ENCODE results near the gene RAB31.

Gene RAB31

GRCh38 chr18:9829397-9829712, 121.3 kb downstream of the RAB31 start:
- H3K4me3 ChIP-seq (ENCODE audit: low read depth, low read length), result no peak overlapping the region
- no peak for DNase-seq
- H3K36me3 ChIP-seq (replicated peaks), result peaks cover 10% of the 10 kb centered on the region
- in situ Hi-C loops (cut with HindIII; ENCODE audit: low pct_ligation_motif_present, low sequenced_read_pairs), result no loop called here
- no peak for TF ChIP-seq CTCF (IDR thresholded peaks at IDR 0.05; ENCODE audit: low read depth, low read length, missing control alignments)
- no peak overlapping the region for H3K27ac ChIP-seq
- no peaks in the 10 kb centered on the region for H3K27me3 ChIP-seq (replicated peaks)

DNA sequence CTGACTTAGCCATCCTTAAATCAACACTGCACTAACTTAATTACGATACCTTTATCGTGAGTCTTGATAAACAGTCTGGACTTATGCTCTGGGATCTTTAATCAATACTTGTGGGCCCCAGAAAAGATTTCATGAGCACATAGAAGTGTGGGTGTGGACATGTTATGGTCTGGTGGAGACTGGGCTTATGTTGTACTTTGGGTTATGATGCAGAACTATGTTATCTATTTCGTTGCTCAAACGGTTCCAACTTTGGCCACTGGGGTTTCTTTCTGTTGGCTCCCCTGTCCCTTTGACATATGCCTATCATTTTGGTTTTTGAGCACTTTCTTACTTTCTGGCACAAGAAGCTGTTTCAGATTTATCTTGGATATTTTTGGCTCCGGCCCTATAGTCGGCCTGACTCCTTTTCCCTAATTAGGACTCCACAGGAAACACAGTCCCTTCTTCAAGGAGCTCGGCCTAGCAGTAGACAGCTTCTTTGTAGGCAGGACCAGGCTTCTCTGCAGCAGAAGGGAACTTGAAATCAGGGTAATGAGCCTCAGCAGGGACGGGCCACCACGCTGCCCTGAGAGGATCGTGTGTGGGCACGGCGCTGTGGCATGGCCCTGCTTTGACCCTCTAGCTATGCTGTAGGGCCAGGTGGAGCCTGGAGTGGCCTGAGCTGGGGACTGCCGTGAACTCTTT, 123.1 kb downstream of the RAB31 start:
- peaks cover 10% of the 10 kb centered on the region for H3K36me3 ChIP-seq (replicated peaks)
- H3K27ac ChIP-seq, result no peak overlapping the region
- no peak overlapping the region for H3K4me3 ChIP-seq (ENCODE audit: low read depth, low read length)
- TF ChIP-seq CTCF (IDR thresholded peaks at IDR 0.05; ENCODE audit: low read depth, low read length, missing control alignments), result peak; percentile 38
- in situ Hi-C loops (cut with HindIII; ENCODE audit: low pct_ligation_motif_present, low sequenced_read_pairs), result no loop called here
- no peaks in the 10 kb centered on the region for H3K27me3 ChIP-seq (replicated peaks)
- no peak for DNase-seq

DNA sequence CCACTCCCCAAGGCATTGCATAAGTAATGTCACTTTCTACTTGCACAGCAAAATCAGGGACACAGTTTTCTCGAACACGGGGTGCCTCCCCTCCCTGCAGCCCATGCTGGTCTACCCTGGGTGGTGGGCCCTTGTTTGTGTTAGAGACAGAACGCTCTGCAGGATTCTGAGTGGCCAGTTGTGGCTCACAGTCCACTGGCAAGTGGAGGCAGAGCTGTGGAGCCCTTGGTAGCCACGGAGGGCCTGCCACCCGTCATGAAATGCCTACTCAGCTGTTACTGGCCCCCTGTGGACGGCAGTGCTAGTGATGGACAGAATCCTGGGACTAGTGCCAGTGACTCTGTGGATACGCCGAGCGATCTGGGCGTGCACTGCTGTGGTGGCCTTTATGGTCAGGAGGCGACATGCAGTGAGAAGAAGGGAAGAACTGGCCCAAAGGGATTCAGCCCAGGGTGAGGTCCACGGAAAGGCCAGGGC, 123.7 kb downstream of the RAB31 start:
- no peak for TF ChIP-seq CTCF (IDR thresholded peaks at IDR 0.05; ENCODE audit: low read depth, low read length, missing control alignments)
- Histone ChIP-seq H3K27ac (no peak overlapping the region), H3K36me3 (replicated peaks) (peaks cover 10% of the 10 kb centered on the region), H3K27me3 (replicated peaks) (no peaks in the 10 kb centered on the region), H3K4me3 (ENCODE audit: low read depth, low read length) (no peak overlapping the region)
- DNase-seq, result no peak
- in situ Hi-C loops (cut with HindIII; ENCODE audit: low pct_ligation_motif_present, low sequenced_read_pairs), result no loop called here

DNA sequence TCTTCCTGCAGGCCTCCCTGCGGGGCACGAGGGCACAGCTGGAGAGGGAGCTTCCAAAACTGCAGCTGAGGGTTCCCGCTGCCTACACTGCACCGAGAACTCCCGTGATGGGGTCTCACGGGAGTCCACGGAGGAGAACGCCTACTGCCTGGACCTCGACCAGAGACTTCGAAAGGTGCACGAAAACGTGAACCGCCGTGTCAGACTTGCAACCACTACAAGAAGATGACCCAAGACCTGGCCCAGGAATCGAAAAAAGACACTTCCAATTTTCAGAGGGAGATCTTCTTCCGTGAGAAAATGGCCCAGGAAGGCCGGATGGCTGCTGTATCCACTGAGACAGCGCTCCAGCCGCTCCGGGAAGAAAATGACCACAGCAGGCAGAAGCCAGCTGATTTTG, 124.8 kb downstream of the RAB31 start:
- no peak overlapping the region for H3K27ac ChIP-seq
- H3K36me3 ChIP-seq (replicated peaks), result peaks cover 10% of the 10 kb centered on the region
- H3K27me3 ChIP-seq (replicated peaks), result no peaks in the 10 kb centered on the region
- in situ Hi-C loops (cut with HindIII; ENCODE audit: low pct_ligation_motif_present, low sequenced_read_pairs), result no loop called here
- DNase-seq, result no peak
- TF ChIP-seq CTCF (IDR thresholded peaks at IDR 0.05; ENCODE audit: low read depth, low read length, missing control alignments), result no peak
- no peak overlapping the region for H3K4me3 ChIP-seq (ENCODE audit: low read depth, low read length)

GRCh38 chr18:9834551-9834950, 126.5 kb downstream of the RAB31 start:
- no peak for TF ChIP-seq CTCF (IDR thresholded peaks at IDR 0.05; ENCODE audit: low read depth, low read length, missing control alignments)
- in situ Hi-C loops (cut with HindIII; ENCODE audit: low pct_ligation_motif_present, low sequenced_read_pairs), result no loop called here
- Histone ChIP-seq H3K36me3 (replicated peaks) (peaks cover 13% of the 10 kb centered on the region), H3K27ac (no peak overlapping the region), H3K27me3 (replicated peaks) (no peaks in the 10 kb centered on the region), H3K4me3 (ENCODE audit: low read depth, low read length) (no peak overlapping the region)
- no peak for DNase-seq
